Nephron progenitor cell (in vitro differentiated cells): ENCODE measurements around the gene RHBDL1.

Experiments
- DNase-seq: peaks from one replicate; pipeline ENCODE4 v3.0.0; 2021
- H3K27ac Mint-ChIP-seq: 2 replicates; pipeline ENCODE4 v1.8.0; 2021; ENCODE audit warnings: mild to moderate bottlenecking, moderate library complexity, mixed read lengths
- H3K27me3 Mint-ChIP-seq: 2 replicates; pipeline ENCODE4 v1.8.0; 2021; ENCODE audit warnings: mild to moderate bottlenecking, low read depth, mixed read lengths; ENCODE audit not compliant: poor library complexity
- H3K36me3 Mint-ChIP-seq: 2 replicates; pipeline ENCODE4 v1.8.0; 2021; ENCODE audit warnings: low read depth, mixed read lengths
- H3K4me1 Mint-ChIP-seq: 2 replicates; pipeline ENCODE4 v1.8.0; 2021; ENCODE audit warnings: mixed read lengths
- H3K4me3 Mint-ChIP-seq: 2 replicates; pipeline ENCODE4 v1.8.0; 2021; ENCODE audit warnings: mild to moderate bottlenecking, moderate library complexity, mixed read lengths
- H3K9me3 Mint-ChIP-seq: 2 replicates; pipeline ENCODE4 v1.8.0; 2021; ENCODE audit warnings: mild to moderate bottlenecking, moderate library complexity, mixed read lengths
- CTCF ChIP-seq: fragments of 200-600 bp; sonication (generic); IDR thresholded peaks from 2 replicates; pipeline ENCODE4 v1.5.0; 2021; ENCODE audit warnings: antibody characterized with exemption

Gene RHBDL1

DNA sequence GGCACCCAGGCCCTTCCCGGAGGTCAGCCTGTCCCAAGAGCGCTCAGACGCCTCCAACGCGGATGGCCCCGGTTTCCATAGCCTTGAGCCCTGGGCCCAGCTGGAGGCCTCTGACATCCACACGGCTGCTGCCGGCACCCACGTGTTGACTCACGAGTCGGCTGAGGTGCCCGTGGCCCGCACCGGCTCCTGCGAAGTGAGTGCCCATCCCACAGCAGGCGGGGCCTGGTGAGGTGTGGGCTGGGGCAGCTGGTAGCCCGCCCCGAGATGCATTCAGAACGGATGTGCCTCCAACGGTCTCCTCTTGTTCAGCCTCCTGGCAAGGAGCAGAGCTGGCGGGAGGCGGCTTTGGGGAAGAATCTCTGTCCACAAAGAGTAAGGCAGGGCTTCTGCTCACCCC lies 23.6 kb upstream of the RHBDL1 start:
- Mint-ChIP-seq H3K27ac (no peak overlapping the region), H3K4me3 (no peak overlapping the region), H3K9me3 (no peaks in the 10 kb centered on the region), H3K36me3 (no peaks in the 10 kb centered on the region), H3K4me1 (peaks cover 20% of the 10 kb centered on the region), H3K27me3 (no peaks in the 10 kb centered on the region)
- no peak for DNase-seq
- no peak for TF ChIP-seq CTCF

DNA sequence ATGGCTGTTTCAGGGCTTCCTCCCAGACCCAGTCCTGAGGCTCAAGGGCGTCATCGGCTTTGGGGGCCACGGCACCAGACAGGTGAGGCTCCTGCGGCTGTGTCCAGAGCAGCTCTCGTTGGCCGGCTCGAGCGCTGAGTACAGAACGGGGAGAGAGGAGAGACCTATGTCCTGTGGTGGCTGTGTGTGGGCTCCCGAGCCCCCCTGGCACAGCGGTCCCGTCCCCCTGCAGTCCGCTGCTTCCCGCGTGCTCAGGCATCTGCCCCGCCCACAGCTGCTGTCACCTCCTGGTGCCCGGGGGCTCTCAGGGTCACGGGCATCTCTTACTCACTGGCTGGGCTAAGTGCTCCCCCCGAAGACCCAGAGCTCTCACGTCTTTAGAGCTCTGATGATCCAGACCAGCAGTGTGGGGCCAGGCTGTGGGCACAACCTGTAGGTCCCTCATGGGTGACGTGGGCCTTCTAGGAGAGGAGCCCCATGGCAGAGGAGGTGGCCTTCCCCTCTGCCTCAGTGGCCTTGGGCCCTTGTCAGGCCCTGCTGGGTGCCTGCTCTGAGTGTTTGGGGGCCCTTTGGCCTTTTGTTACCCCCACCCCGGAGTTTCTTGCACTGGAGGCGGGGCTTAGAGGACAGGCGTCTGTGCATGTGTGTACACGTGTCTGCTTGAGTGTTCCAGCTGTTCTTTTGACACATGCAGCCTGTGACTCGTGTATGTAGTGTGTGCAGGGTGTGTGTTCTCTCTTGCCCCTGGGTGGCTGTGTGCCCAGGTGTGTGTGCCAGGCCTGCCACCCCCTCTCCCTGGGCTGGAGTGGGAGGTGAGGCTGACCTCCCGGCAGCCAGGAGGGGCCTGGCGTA lies 22.8 kb upstream of the RHBDL1 start:
- Mint-ChIP-seq H3K4me3 (no peak overlapping the region), H3K36me3 (no peaks in the 10 kb centered on the region), H3K9me3 (no peaks in the 10 kb centered on the region), H3K4me1 (peaks cover 20% of the 10 kb centered on the region), H3K27me3 (no peaks in the 10 kb centered on the region), H3K27ac (no peak overlapping the region)
- TF ChIP-seq CTCF, result no peak
- DNase-seq, result no peak

- Mint-ChIP-seq H3K4me1 (peaks cover 11% of the 10 kb centered on the region), H3K9me3 (no peaks in the 10 kb centered on the region), H3K36me3 (no peaks in the 10 kb centered on the region), H3K27ac (peak overlapping the region; percentile 95), H3K27me3 (no peaks in the 10 kb centered on the region), H3K4me3 (no peak overlapping the region)
- TF ChIP-seq CTCF, result no peak
- no peak for DNase-seq
Measured at GRCh38 chr16:654034-654433, 21.4 kb upstream of the RHBDL1 start.

DNA sequence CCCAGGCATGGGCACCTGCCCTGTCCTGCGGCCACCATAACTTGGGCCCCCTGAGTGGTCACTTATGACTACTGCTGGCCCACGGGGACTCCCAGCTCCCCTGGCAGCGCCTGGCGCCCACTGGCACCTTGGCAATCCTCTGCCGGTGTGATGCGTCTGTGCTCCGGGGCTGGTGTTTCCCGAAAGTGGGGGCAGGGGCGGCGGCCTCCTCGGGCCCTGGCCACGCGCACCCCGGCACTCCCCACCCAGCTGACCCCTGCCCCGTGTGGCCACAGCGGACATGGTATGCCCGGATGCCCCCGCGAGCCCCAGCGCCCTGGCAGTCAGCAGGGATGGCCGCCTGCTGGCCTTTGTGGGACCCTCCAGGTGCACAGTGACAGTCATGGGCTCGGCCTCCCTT lies 18.0 kb upstream of the RHBDL1 start:
- no peak for DNase-seq
- TF ChIP-seq CTCF, result no peak
- H3K27me3 Mint-ChIP-seq, result no peaks in the 10 kb centered on the region
- no peak overlapping the region for H3K27ac Mint-ChIP-seq
- H3K9me3 Mint-ChIP-seq, result no peaks in the 10 kb centered on the region
- peaks cover 13% of the 10 kb centered on the region for H3K4me1 Mint-ChIP-seq
- no peak overlapping the region for H3K4me3 Mint-ChIP-seq
- no peaks in the 10 kb centered on the region for H3K36me3 Mint-ChIP-seq

- no peak overlapping the region for H3K27ac Mint-ChIP-seq
- H3K9me3 Mint-ChIP-seq, result no peaks in the 10 kb centered on the region
- H3K4me1 Mint-ChIP-seq, result peaks cover 10% of the 10 kb centered on the region
- no peak overlapping the region for H3K4me3 Mint-ChIP-seq
- no peaks in the 10 kb centered on the region for H3K27me3 Mint-ChIP-seq
- DNase-seq, result no peak
- TF ChIP-seq CTCF, result peak; percentile 7
- no peaks in the 10 kb centered on the region for H3K36me3 Mint-ChIP-seq
Measured at GRCh38 chr16:658679-659571, 16.5 kb upstream of the RHBDL1 start.
